NT2/D1 (cell line): Measurements from ENCODE around the gene RSPH4A.

Source experiments
- SUZ12 ChIP-seq: IDR thresholded peaks from 2 replicates; pipeline ENCODE4 v1.6.1; 2011; ENCODE audit not compliant: insufficient read length, insufficient read depth; ENCODE audit errors: extremely low read depth
- YY1 ChIP-seq: IDR thresholded peaks from 2 replicates; pipeline ENCODE4 v1.6.1; 2011; ENCODE audit not compliant: insufficient read length, insufficient read depth
- ZNF274 ChIP-seq: IDR thresholded peaks from 2 replicates; pipeline ENCODE4 v1.6.1; 2011; ENCODE audit warnings: mild to moderate bottlenecking, low read depth, low read length

DNA sequence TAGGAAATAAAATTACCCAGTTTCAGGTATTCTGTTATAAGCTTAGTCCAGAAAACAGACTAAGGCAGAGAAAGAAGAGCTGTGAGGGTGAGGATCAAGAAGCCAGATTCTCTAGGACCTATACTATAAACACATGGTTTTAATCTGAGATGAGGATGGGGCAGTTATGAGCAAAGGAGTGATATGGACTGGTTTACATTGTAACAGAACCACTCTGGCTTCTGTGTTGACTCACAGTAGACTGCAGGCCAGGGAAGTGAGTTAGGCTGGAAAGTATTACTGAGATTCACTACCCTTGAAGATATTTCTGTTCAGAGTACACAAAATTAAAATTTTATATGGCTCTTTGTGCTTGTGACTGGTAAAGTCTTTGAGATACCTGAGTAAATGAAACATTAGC, 48.2 kb upstream of the RSPH4A start:
- TF ChIP-seq SUZ12 (no peak), ZNF274 (no peak), YY1 (no peak)
